ENCODE results near the gene HOXC5. TPM values are rescaled to one million over a fixed set of nuclear protein-coding genes. Genes with fewer than 3 reads are reported as not detected.
"Not testable (repeated sequence)": the region's sequence is repeated elsewhere in the genome, so short reads cannot be mapped to it uniquely, and the experiment has no call there.

The HOXC5 gene
- polyA plus RNA-seq, 1 donor: 1.8 TPM

DNA sequence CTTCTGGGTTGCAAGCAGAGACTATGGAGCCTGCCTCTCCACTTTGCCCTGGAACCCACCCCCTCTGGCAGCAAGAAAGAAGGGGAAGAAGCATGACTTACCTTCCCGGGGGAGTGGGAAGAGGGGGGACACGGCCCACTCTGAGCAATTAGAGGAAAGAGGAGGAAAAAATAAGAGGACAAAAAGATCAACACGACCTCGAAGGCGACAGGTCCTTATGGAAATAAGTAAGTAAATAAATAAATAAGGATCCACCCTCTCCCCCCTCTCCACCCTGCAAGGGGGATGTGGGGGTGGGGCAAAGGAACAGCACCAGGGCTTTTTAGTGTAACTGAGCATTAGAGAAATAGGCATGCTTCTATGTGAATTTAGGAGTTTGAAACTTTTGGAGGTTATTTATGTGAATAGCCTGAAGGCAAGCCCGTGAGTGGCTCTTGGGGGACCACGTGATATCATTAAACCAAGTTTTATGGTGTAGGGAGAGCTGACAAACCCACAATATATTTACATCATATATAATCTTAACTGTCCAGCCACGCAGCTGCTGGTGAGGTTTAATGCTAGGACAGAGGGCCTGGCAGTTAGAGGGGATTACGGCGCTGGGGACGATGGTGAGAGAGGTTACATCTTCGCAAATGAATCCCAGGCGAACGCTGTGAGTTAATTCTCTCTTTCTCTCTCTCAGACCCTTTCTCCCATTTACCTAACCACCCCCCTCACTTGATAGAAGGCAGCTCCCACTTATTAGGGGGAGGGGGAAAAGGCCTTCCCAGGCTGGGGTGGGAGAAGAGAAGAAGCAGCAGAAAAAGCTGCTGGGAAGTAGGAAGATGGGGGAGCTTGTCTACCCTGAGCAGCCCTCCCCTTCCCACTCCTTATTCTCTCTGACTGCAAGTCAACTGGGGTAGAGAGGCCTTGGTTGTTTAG, 4.8 kb downstream of the HOXC5 start:
- H3K4me1 ChIP-seq (ENCODE audit: control insufficient read depth, insufficient read depth, low read length): peaks cover 37% of the 10 kb centered on the region
- H3K36me3 ChIP-seq (ENCODE audit: control insufficient read depth, insufficient read depth, low read length): no peaks in the 10 kb centered on the region
- H3K27me3 ChIP-seq (ENCODE audit: control insufficient read depth, insufficient read depth, low read length): peaks cover 87% of the 10 kb centered on the region
- peak overlapping the region; percentile 67 for H3K27ac ChIP-seq (ENCODE audit: low read length)
- H3K9me3 ChIP-seq (ENCODE audit: control insufficient read depth, low read depth, low read length): peaks cover 8% of the 10 kb centered on the region
- DNase-seq: no peak
- peak overlapping the region; percentile 8 for H3K4me3 ChIP-seq (ENCODE audit: low read length)
- WGBS (ENCODE audit: insufficient coverage, low lambda C conversion rate): 80% methylated on average over 1 of the region's 14 CpGs

DNA sequence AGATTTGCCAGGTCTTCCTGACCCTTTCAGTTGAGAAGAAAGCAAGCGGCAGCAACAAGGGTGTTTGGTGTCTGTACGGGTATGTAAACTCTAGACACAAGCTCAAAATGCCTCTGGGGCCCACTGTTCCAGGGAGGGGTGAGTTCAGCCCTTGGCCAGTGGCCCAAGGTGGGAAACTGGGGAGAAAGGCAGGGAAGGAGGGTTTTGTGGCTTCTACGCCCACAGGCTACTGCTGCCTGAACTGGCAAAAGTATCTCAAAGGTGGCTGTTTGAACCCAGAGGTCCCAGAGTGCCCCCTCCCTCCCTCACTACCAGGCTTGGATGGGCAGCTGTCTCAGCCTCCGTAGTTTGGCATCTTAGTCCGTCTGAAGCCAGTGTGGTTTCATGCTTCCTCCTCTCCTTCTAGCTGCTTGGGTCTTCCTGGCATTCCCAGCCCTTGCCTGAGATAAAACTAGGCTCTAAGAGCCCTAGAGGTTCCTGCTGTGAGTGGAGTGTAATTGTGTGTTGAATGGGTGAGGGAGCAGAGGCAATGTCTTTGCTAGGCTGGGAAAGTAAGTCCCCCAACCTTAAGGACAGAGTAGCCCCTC, 5.5 kb downstream of the HOXC5 start:
- no peaks in the 10 kb centered on the region for H3K36me3 ChIP-seq (ENCODE audit: control insufficient read depth, insufficient read depth, low read length)
- peak overlapping the region; percentile 67 for H3K27ac ChIP-seq (ENCODE audit: low read length)
- H3K9me3 ChIP-seq (ENCODE audit: control insufficient read depth, low read depth, low read length): peaks cover 6% of the 10 kb centered on the region
- peaks cover 30% of the 10 kb centered on the region for H3K4me1 ChIP-seq (ENCODE audit: control insufficient read depth, insufficient read depth, low read length)
- no CpG with 5 or more reads among the region's 5 CpGs for WGBS (ENCODE audit: insufficient coverage, low lambda C conversion rate)
- H3K4me3 ChIP-seq (ENCODE audit: low read length): peak overlapping the region; percentile 8
- peaks cover 84% of the 10 kb centered on the region for H3K27me3 ChIP-seq (ENCODE audit: control insufficient read depth, insufficient read depth, low read length)
- DNase-seq: no peak

DNA sequence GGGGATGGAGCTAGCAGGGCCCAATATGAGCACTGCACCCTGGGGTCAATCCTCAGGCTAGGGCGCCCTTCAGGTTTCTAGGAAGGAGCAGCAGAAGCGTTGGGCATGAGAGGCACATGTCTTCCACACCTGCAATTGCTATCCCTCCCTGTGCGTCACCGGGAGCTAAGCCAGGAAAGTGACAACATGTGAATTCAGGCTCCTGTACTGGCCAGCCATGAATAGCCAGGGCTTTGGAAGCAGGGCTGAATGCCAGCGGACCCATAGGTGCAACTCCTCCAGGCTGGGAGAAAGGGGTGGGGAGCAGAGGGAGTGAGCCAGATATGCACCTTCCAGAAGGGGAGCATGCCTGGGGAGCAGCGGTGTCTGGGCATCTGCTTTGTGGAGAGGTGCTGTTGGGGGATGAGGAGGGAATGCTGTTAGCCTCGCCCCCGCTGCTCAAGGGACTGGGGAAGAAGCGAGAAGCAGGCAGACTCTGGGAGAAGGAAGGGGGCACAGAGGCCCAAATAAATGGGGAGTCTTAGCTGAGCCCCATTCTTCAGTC, 6.1 kb downstream of the HOXC5 start:
- Histone ChIP-seq H3K4me1 (ENCODE audit: control insufficient read depth, insufficient read depth, low read length) (peaks cover 25% of the 10 kb centered on the region), H3K27ac (ENCODE audit: low read length) (peak overlapping the region; percentile 67), H3K4me3 (ENCODE audit: low read length) (peak overlapping the region; percentile 25), H3K36me3 (ENCODE audit: control insufficient read depth, insufficient read depth, low read length) (no peaks in the 10 kb centered on the region), H3K27me3 (ENCODE audit: control insufficient read depth, insufficient read depth, low read length) (peaks cover 80% of the 10 kb centered on the region), H3K9me3 (ENCODE audit: control insufficient read depth, low read depth, low read length) (peaks cover 5% of the 10 kb centered on the region)
- no peak for DNase-seq
- WGBS (ENCODE audit: insufficient coverage, low lambda C conversion rate): no CpG with 5 or more reads among the region's 9 CpGs

- no peak for DNase-seq
- H3K36me3 ChIP-seq (ENCODE audit: control insufficient read depth, insufficient read depth, low read length): no peaks in the 10 kb centered on the region
- WGBS (ENCODE audit: insufficient coverage, low lambda C conversion rate): 70% methylated on average over 2 of the region's 16 CpGs
- peaks cover 2% of the 10 kb centered on the region for H3K9me3 ChIP-seq (ENCODE audit: control insufficient read depth, low read depth, low read length)
- H3K4me1 ChIP-seq (ENCODE audit: control insufficient read depth, insufficient read depth, low read length): peaks cover 19% of the 10 kb centered on the region
- H3K4me3 ChIP-seq (ENCODE audit: low read length): peak overlapping the region; percentile 25
- peak overlapping the region; percentile 67 for H3K27ac ChIP-seq (ENCODE audit: low read length)
- H3K27me3 ChIP-seq (ENCODE audit: control insufficient read depth, insufficient read depth, low read length): peaks cover 73% of the 10 kb centered on the region
Observed at GRCh38 chr12:54039417-54040147, 6.7 kb downstream of the HOXC5 start.

DNA sequence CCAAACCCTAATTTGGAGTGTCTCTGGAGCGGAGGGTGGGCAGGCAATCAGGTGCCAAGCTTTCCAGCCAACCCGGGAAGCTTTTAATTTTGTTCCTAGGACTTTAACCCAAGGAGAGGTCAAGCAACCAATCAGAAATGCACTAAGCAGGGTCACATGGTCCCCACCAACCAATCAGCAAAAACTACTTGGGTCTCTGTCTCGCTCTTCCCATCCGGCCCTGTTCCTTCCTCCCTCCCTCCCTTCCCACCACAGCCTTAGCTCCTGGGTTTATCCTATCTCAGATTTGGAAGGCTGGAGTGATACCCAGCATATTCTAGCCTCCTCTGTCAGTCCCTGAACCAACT, 7.3 kb downstream of the HOXC5 start:
- Histone ChIP-seq H3K27me3 (ENCODE audit: control insufficient read depth, insufficient read depth, low read length) (peaks cover 68% of the 10 kb centered on the region), H3K27ac (ENCODE audit: low read length) (peak overlapping the region; percentile 67), H3K4me1 (ENCODE audit: control insufficient read depth, insufficient read depth, low read length) (peaks cover 18% of the 10 kb centered on the region), H3K4me3 (ENCODE audit: low read length) (no peak overlapping the region), H3K9me3 (ENCODE audit: control insufficient read depth, low read depth, low read length) (no peaks in the 10 kb centered on the region), H3K36me3 (ENCODE audit: control insufficient read depth, insufficient read depth, low read length) (no peaks in the 10 kb centered on the region)
- WGBS (ENCODE audit: insufficient coverage, low lambda C conversion rate): no CpG with 5 or more reads among the region's 4 CpGs
- no peak for DNase-seq

GRCh38 chr12:54040648-54041047, 7.8 kb downstream of the HOXC5 start:
- 100% methylated on average over 1 of the region's 3 CpGs for WGBS (ENCODE audit: insufficient coverage, low lambda C conversion rate)
- no peak overlapping the region for H3K4me3 ChIP-seq (ENCODE audit: low read length)
- no peaks in the 10 kb centered on the region for H3K36me3 ChIP-seq (ENCODE audit: control insufficient read depth, insufficient read depth, low read length)
- no peaks in the 10 kb centered on the region for H3K9me3 ChIP-seq (ENCODE audit: control insufficient read depth, low read depth, low read length)
- no peak overlapping the region for H3K27ac ChIP-seq (ENCODE audit: low read length)
- H3K4me1 ChIP-seq (ENCODE audit: control insufficient read depth, insufficient read depth, low read length): peaks cover 18% of the 10 kb centered on the region
- DNase-seq: no peak
- H3K27me3 ChIP-seq (ENCODE audit: control insufficient read depth, insufficient read depth, low read length): peaks cover 63% of the 10 kb centered on the region

DNA sequence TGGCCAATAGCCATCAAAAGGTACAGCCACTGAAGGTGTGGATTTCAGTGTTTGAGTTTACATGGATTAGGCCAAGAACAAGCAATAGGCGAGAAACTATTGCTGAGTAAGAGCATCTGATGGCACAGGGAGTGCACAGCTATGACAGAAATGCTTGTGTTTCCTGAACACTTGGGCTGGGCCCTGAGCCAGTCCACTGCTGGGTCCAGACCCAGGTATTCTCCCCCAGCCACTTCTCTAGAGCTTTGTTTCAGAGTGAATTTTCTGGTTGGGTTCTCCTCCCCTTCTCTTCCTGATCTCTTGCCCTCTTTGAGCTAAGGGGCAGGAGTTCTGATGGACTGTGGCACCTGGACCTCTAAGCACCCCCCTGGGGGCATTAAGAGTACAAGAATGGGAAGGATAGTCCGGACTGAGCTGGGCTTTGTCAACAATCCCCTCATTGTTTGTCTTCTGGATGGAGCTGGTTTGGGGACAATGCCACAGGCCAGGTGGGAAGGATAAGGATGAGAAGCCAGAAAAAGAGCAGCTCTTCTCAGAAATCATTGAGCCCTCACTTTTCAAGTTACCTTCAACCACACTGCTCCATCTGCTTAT, 8.3 kb downstream of the HOXC5 start:
- Histone ChIP-seq H3K4me1 (ENCODE audit: control insufficient read depth, insufficient read depth, low read length) (peaks cover 18% of the 10 kb centered on the region), H3K27me3 (ENCODE audit: control insufficient read depth, insufficient read depth, low read length) (peaks cover 65% of the 10 kb centered on the region), H3K27ac (ENCODE audit: low read length) (no peak overlapping the region), H3K4me3 (ENCODE audit: low read length) (no peak overlapping the region), H3K36me3 (ENCODE audit: control insufficient read depth, insufficient read depth, low read length) (no peaks in the 10 kb centered on the region), H3K9me3 (ENCODE audit: control insufficient read depth, low read depth, low read length) (no peaks in the 10 kb centered on the region)
- DNase-seq: no peak
- WGBS (ENCODE audit: insufficient coverage, low lambda C conversion rate): no CpG with 5 or more reads among the region's 2 CpGs

DNA sequence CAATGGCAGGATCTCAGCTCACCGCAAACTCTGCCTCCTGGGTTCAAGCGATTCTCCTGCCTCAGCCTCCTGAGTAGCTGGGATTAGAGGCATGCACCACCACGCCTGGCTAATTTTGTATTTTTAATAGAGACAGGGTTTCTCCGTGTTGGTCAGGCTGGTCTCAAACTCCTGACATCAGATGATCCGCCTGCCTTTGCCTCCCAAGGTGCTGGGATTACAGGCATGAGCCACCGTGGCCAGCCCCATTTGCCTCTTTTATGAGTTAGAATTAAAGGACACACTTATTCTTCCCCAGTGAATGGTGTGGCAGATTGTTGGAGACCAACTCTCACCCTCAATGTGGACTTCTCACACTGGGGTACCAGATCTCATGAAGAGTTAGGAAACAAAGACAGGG, 9.2 kb downstream of the HOXC5 start:
- not testable (repeated sequence) for H3K27ac ChIP-seq (ENCODE audit: low read length); DNase-seq
- no CpG with 5 or more reads among the region's 6 CpGs for WGBS (ENCODE audit: insufficient coverage, low lambda C conversion rate)

GRCh38 chr12:54042970-54043853, 10.4 kb downstream of the HOXC5 start:
- peak overlapping the region; percentile 25 for H3K27ac ChIP-seq (ENCODE audit: low read length)
- no peaks in the 10 kb centered on the region for H3K36me3 ChIP-seq (ENCODE audit: control insufficient read depth, insufficient read depth, low read length)
- no peak overlapping the region for H3K4me3 ChIP-seq (ENCODE audit: low read length)
- H3K9me3 ChIP-seq (ENCODE audit: control insufficient read depth, low read depth, low read length): peaks cover 6% of the 10 kb centered on the region
- H3K27me3 ChIP-seq (ENCODE audit: control insufficient read depth, insufficient read depth, low read length): peaks cover 65% of the 10 kb centered on the region
- no peak for DNase-seq
- WGBS (ENCODE audit: insufficient coverage, low lambda C conversion rate): no CpG with 5 or more reads among the region's 6 CpGs
- H3K4me1 ChIP-seq (ENCODE audit: control insufficient read depth, insufficient read depth, low read length): peaks cover 6% of the 10 kb centered on the region

More for the DNA sequence above, 9.2 kb downstream of the HOXC5 start:
- Histone ChIP-seq H3K27me3 (ENCODE audit: control insufficient read depth, insufficient read depth, low read length) (peaks cover 64% of the 10 kb centered on the region), H3K4me1 (ENCODE audit: control insufficient read depth, insufficient read depth, low read length) (peaks cover 13% of the 10 kb centered on the region)
- H3K9me3 ChIP-seq (ENCODE audit: control insufficient read depth, low read depth, low read length); H3K36me3 ChIP-seq (ENCODE audit: control insufficient read depth, insufficient read depth, low read length); H3K4me3 ChIP-seq (ENCODE audit: low read length): not testable (repeated sequence)

Measured in large intestine (tissue), 3 donors.